ENCODE data around the gene GRSF1.

DNA sequence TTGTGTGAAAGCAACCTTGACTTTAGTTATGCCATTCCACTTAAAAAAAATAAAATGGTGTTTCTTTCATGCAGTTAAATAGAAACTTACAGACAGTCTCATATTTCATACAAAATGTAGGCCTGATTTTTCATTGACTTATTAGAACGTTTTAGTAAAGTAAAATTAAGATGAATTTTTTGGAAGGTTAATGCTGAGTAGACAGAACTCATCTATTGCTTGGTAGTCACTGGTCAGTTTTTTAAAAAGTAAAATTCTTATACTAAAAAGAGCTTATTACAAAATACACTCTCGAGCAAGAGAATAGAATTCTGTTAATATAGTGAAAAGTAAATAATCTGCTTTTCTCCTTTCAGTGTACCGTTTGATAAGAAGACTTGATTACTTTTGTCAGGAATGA is 41.0 kb upstream of the GRSF1 start:
- TF ChIP-seq POLR2A (IDR thresholded peaks at IDR 0.05), result no peak
- TF ChIP-seq, protein P1, sequence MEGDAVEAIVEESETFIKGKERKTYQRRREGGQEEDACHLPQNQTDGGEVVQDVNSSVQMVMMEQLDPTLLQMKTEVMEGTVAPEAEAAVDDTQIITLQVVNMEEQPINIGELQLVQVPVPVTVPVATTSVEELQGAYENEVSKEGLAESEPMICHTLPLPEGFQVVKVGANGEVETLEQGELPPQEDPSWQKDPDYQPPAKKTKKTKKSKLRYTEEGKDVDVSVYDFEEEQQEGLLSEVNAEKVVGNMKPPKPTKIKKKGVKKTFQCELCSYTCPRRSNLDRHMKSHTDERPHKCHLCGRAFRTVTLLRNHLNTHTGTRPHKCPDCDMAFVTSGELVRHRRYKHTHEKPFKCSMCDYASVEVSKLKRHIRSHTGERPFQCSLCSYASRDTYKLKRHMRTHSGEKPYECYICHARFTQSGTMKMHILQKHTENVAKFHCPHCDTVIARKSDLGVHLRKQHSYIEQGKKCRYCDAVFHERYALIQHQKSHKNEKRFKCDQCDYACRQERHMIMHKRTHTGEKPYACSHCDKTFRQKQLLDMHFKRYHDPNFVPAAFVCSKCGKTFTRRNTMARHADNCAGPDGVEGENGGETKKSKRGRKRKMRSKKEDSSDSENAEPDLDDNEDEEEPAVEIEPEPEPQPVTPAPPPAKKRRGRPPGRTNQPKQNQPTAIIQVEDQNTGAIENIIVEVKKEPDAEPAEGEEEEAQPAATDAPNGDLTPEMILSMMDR (IDR thresholded peaks at IDR 0.05), result no peak

Measured in sigmoid colon (tissue), 3 donors.